Heart left ventricle (tissue), 13 donors: Measurements from ENCODE around the gene CACNG6.

ENCODE experiments used
- POLR2A ChIP-seq, 2 donors: fragments of 450-650 bp; IDR thresholded peaks; one replicate each; pipeline ENCODE4 v1.6.1; 2017; ENCODE audit warnings: antibody characterized with exemption in 2 of 2, mild to moderate bottlenecking in 2 of 2, moderate library complexity in 2 of 2
- TF ChIP-seq, protein P1 (sequence below), 12 donors: fragments of 200-600 bp; sonication (generic) in 4 of 12; IDR thresholded peaks; one replicate each; pipeline versions ENCODE4 v1.5.0 to v1.8.0; 2018 to 2022; ENCODE audit warnings: antibody characterized with exemption in 12 of 12, mild to moderate bottlenecking in 5 of 12
- donor health status: ischemic (EF 13 %, LVEDD 7.1; RV severe dilation, severe dysfunction).
- donor health status: DM: no; HTN: yes; CAD: no.
- donor health status: DM: no; HTN: no; CAD: no.
- donor health status: ischemic (EF 25% LVEDD 6.9; RV normal size, moderate dysfunction).
- donor health status: ischemic (EF 25% LVEDD 5.7; RV mildly dilated, moderate dysfunction).
- donor health status: ischemic (EF 35%, LVEDD 5.7; RV mildly dilated, moderate dysfunction).
- donor health status: nonischemic (EF 11% LVEDD 7.7; RV severe dilation, severe dysfunction).
- donor health status: DM: yes; HTN: yes; CAD: no.
- donor health status: PGD.
- donor health status: ischemic (EF 29% LVEDD 5.4; RV normal size, mild dysfunction).
- donor health status: nonischemic (EF 23%, LVEDD 6.1; RV moderate dilation, normal function).

DNA sequence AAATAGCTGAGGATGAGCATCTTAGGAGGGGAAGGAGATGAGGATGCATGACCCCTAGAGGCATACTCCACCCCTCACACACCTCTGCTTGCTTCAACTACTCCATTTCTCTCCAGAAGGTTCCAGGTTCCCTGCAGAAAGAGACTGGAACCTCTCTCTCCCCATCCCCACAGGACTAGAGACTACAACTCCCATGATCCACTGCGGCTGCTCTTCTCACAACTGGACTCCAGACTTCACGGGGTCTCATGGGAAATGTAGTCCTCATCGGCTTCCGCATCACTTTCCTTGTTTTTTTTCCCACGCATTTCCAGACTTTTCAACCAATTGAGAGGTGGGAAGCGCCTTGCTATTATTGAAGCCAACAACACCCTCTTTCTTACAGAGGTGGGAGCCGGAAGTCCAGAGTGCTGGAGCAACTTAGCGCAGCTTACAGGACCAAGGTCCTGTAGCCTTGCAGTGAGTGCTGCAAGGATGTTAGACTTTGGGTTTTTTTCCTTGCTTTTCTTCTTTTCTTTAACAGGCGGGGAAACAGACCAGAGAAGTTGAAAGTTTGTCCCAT lies 13.9 kb upstream of the CACNG6 start:
- no peak for TF ChIP-seq POLR2A (IDR thresholded peaks at IDR 0.05)
- TF ChIP-seq, protein P1, sequence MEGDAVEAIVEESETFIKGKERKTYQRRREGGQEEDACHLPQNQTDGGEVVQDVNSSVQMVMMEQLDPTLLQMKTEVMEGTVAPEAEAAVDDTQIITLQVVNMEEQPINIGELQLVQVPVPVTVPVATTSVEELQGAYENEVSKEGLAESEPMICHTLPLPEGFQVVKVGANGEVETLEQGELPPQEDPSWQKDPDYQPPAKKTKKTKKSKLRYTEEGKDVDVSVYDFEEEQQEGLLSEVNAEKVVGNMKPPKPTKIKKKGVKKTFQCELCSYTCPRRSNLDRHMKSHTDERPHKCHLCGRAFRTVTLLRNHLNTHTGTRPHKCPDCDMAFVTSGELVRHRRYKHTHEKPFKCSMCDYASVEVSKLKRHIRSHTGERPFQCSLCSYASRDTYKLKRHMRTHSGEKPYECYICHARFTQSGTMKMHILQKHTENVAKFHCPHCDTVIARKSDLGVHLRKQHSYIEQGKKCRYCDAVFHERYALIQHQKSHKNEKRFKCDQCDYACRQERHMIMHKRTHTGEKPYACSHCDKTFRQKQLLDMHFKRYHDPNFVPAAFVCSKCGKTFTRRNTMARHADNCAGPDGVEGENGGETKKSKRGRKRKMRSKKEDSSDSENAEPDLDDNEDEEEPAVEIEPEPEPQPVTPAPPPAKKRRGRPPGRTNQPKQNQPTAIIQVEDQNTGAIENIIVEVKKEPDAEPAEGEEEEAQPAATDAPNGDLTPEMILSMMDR (IDR thresholded peaks at IDR 0.05), result no peak
